ENCODE measurements around the gene DDX23.
A peak's percentile ranks its signal among the peaks of the same experiment; 100 is the strongest.
"Not testable (repeated sequence)": the region's sequence is repeated elsewhere in the genome, so short reads cannot be mapped to it uniquely, and the experiment has no call there.

DDX23 gene

GRCh38 chr12:48859607-48860006 is 7.6 kb upstream of the DDX23 start:
- DNase-seq (ENCODE audit: insufficient read length) (no peak), FAIRE-seq (no peak)
- no peak for TF ChIP-seq POLR2AphosphoS5 (IDR thresholded peaks at IDR 0.05; ENCODE audit: low read depth, low read length)
- TF ChIP-seq TAF1 (IDR thresholded peaks at IDR 0.05; ENCODE audit: borderline replicate concordance, low read depth, low read length) = no peak
- TF ChIP-seq POLR2A (IDR thresholded peaks at IDR 0.05; ENCODE audit: low read depth, low read length) = no peak

- no peak for TF ChIP-seq POLR2AphosphoS5 (IDR thresholded peaks at IDR 0.05; ENCODE audit: low read depth, low read length)
- no peak for TF ChIP-seq POLR2A (IDR thresholded peaks at IDR 0.05; ENCODE audit: low read depth, low read length)
- no peak for TF ChIP-seq TAF1 (IDR thresholded peaks at IDR 0.05; ENCODE audit: borderline replicate concordance, low read depth, low read length)
- DNase-seq (ENCODE audit: insufficient read length) = no peak
- FAIRE-seq = no peak
Observed at GRCh38 chr12:48858043-48858442, 6.1 kb upstream of the DDX23 start.

GRCh38 chr12:48857278-48857994 is 5.5 kb upstream of the DDX23 start:
- TF ChIP-seq TAF1 (IDR thresholded peaks at IDR 0.05; ENCODE audit: borderline replicate concordance, low read depth, low read length) (no peak), POLR2AphosphoS5 (IDR thresholded peaks at IDR 0.05; ENCODE audit: low read depth, low read length) (no peak), POLR2A (IDR thresholded peaks at IDR 0.05; ENCODE audit: low read depth, low read length) (no peak)
- FAIRE-seq (no peak), DNase-seq (ENCODE audit: insufficient read length) (no peak)

- TF ChIP-seq TAF1 (IDR thresholded peaks at IDR 0.05; ENCODE audit: borderline replicate concordance, low read depth, low read length) (no peak), POLR2A (IDR thresholded peaks at IDR 0.05; ENCODE audit: low read depth, low read length) (no peak), POLR2AphosphoS5 (IDR thresholded peaks at IDR 0.05; ENCODE audit: low read depth, low read length) (no peak)
- DNase-seq (ENCODE audit: insufficient read length) (no peak), FAIRE-seq (no peak)
Observed at GRCh38 chr12:48856379-48856778, 4.4 kb upstream of the DDX23 start.

GRCh38 chr12:48854932-48855331 is 3.0 kb upstream of the DDX23 start:
- FAIRE-seq; DNase-seq (ENCODE audit: insufficient read length): not testable (repeated sequence)

- no peak for TF ChIP-seq POLR2A (IDR thresholded peaks at IDR 0.05; ENCODE audit: low read depth, low read length)
- no peak for TF ChIP-seq POLR2AphosphoS5 (IDR thresholded peaks at IDR 0.05; ENCODE audit: low read depth, low read length)
- TF ChIP-seq TAF1 (IDR thresholded peaks at IDR 0.05; ENCODE audit: borderline replicate concordance, low read depth, low read length) = no peak
- no peak for DNase-seq (ENCODE audit: insufficient read length)
- FAIRE-seq = no peak
Observed at GRCh38 chr12:48854488-48854887, 2.5 kb upstream of the DDX23 start.

- no peak for TF ChIP-seq POLR2A (IDR thresholded peaks at IDR 0.05; ENCODE audit: low read depth, low read length)
- FAIRE-seq = peak; percentile 73
- DNase-seq (ENCODE audit: insufficient read length) = peak; percentile 49
Observed at GRCh38 chr12:48852734-48853688, 1.0 kb upstream of the DDX23 start.

- FAIRE-seq; DNase-seq (ENCODE audit: insufficient read length): not testable (repeated sequence)
Observed at GRCh38 chr12:48842021-48842420, 9.9 kb downstream of the DDX23 start.

GRCh38 chr12:48838048-48838447 is 13.9 kb downstream of the DDX23 start:
- no peak for TF ChIP-seq POLR2A (IDR thresholded peaks at IDR 0.05; ENCODE audit: low read depth, low read length)
- no peak for TF ChIP-seq TAF1 (IDR thresholded peaks at IDR 0.05; ENCODE audit: borderline replicate concordance, low read depth, low read length)
- no peak for TF ChIP-seq POLR2AphosphoS5 (IDR thresholded peaks at IDR 0.05; ENCODE audit: low read depth, low read length)
- FAIRE-seq = no peak

GRCh38 chr12:48832321-48833060 is 19.5 kb downstream of the DDX23 start:
- FAIRE-seq (no peak), DNase-seq (ENCODE audit: insufficient read length) (no peak)
- TF ChIP-seq TAF1 (IDR thresholded peaks at IDR 0.05; ENCODE audit: borderline replicate concordance, low read depth, low read length) (no peak), POLR2AphosphoS5 (IDR thresholded peaks at IDR 0.05; ENCODE audit: low read depth, low read length) (no peak), POLR2A (IDR thresholded peaks at IDR 0.05; ENCODE audit: low read depth, low read length) (no peak)

More at GRCh38 chr12:48838048-48838447, 13.9 kb downstream of the DDX23 start:
- DNase-seq (ENCODE audit: insufficient read length) = no peak

GRCh38 chr12:48831257-48831656 is 20.7 kb downstream of the DDX23 start:
- no peak for DNase-seq (ENCODE audit: insufficient read length)
- FAIRE-seq = no peak

More at GRCh38 chr12:48831257-48831656, 20.7 kb downstream of the DDX23 start:
- TF ChIP-seq TAF1 (IDR thresholded peaks at IDR 0.05; ENCODE audit: borderline replicate concordance, low read depth, low read length) = no peak
- no peak for TF ChIP-seq POLR2A (IDR thresholded peaks at IDR 0.05; ENCODE audit: low read depth, low read length)
- no peak for TF ChIP-seq POLR2AphosphoS5 (IDR thresholded peaks at IDR 0.05; ENCODE audit: low read depth, low read length)

All from GM12892 (cell line).